GM18858 (cell line): ENCODE results near the gene ZBTB21.

Experiments
- ATAC-seq: cut with Tn5 transposase; IDR thresholded peaks from one replicate; pipeline ENCODE4 v1.9.1; 2021; ENCODE audit not compliant: unreplicated experiment

ZBTB21 gene

DNA sequence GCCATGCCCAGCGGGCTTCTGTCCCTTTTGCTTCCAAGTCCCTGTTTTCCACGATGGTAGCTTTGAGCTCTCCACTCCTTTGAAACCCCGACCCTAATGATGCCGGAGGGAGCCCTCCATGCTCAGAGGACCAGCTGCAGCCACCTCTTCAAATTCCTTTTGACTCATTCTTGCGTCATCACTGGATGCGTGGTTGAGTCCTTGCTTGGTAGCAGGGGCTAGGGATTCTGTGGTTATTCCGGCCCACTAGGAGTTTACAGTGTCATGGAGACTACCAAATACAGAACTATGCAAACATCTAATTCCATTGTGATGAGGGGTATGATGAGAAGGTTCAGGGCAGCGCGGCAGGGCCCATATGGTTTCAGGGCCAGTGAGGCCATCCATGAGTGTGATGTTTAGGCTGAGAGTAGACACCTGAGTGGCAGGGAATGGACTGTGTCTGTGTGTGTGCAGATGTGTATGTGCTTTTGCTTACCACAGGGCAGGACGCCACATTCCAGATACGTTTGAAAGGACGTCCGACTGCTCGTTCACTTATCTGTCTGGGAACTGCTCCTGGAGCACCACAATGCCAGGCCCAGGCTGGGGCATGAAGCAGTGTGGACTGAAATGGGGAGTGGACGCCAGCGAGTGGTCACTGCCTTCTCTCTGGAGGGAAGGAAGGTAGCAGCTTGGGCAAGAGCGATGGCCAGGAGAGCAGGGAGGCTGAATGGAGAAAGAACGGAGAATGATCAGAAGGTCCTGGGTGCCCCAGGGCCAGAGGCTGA lies 30.4 kb upstream of the ZBTB21 start:
- no peak for ATAC-seq

DNA sequence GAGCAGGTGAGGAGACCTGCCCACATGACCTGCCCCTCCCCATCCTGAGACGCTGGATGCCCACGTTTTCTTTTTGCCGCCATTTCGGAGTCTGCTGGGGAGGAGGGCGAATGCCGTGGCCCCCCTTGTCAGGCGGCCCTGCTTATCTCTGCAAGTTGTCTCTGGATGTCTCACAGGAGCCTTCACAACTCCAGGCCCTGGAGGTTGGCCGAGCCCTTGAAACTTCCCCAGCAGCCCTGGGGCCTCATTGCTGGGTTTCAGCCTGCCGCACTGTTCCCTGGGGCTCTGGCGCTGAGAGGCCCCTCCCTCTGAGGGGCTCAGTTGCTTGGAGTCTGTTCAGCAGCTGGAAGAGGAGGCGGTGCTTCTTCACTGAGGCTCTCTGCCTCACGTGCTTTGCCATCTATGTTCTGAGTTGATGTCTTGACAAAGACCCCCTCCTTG lies 29.8 kb upstream of the ZBTB21 start:
- ATAC-seq: no peak

DNA sequence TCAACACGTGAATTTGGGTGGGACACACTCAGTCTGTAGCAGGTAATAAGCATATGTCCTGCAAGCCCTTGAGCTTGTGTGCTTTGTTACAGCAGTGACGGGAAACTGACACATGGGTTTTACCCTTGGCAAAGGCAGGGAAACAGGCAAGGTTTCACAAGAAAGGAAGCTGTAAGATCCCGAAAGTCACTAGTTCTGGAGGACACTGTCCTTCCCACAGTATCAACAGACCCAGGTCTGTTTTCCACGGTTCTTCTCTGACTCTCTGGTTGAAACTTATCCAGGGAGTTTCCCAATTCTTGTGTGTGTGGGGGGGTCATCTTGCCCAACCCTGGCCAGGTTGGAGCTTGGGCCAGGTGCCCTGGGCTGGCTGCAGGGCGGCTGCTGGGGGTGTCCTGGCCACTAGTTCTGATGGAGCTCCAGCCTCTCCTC lies 29.3 kb upstream of the ZBTB21 start:
- ATAC-seq: no peak

DNA sequence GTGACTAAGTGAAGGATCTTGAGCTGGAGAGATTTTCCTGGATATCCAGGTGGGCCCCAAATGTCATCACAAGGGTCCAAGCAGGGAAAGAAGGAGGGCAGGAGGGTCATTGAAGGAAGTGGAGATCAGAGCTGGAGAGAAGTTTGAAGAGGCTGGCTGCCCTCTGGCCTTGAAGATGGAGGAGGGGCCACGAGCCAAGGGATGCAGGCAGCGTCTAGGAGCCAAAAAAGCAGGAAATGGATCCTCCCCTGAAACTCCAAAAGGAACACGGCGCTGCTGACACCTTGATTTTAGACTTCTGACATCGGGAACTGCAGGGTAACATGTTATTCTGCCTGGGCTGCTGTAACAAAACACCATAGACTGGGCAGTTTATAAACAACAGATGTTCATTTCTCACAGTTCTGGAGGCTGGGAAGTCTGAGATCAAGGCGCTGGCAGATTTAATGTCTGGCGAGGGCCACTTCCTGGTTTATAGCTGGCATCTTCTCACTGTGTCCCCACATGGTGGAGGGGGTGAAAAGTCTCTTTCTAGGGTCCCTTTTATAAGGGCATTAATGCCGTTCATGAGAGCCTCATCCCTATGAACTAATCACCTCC lies 28.8 kb upstream of the ZBTB21 start:
- ATAC-seq: no peak

DNA sequence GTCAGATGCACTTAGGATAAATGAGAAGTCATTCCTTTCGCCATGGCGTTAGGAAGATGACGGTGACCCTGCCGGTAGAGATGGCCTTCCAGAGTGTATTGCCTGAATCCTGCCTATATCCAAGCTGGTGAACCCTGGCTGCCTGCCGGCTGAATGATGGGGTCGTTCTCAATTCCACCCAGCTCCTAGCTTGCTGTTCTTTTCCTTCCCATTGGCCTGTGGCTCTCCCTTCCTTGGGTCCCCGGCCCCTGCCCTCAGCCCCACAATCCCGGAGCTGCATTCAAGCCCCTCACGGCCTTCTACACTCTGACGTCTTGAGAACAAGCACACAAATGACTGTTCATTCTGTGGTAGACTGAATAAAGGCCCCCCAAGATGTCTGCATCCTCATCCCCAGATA lies 28.2 kb upstream of the ZBTB21 start:
- ATAC-seq: no peak

DNA sequence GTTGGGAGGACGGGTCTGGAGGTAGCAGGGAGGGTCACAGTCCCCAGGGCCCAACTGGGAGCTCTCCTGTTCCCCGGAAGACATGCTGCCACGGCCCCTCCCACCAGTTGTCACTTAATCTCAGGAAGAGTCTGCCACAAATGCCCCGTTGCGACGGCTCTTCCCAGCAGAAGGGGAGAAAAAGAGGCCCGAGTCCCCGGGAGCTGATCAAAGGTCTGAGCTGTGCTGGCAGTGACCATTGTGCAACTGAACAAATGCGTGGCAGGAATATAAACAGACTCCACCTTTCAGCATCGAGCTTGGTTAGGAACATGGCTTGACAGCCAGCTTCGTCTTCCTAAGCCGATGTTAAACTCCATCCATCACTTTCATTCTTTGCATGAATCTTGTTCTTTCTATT lies 27.8 kb upstream of the ZBTB21 start:
- ATAC-seq: no peak

DNA sequence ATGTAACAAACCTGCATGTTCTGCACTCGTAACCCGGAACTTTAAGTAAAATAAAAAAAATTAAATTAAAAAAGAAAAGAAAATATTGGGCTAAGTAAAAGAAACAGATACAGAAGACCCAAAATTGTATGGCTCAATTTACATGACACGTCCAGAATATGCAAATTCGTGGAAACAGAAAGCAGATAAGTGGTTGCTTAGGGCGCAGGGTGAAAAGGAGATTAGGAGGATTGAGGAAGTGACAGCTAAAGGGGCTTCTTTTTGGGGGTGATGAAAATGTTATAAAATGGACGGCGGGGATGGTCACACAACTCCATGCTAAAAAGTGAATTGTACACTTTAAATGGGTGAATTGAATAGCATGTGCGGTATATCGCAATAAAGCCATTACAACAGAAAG lies 27.4 kb upstream of the ZBTB21 start:
- ATAC-seq: no peak

DNA sequence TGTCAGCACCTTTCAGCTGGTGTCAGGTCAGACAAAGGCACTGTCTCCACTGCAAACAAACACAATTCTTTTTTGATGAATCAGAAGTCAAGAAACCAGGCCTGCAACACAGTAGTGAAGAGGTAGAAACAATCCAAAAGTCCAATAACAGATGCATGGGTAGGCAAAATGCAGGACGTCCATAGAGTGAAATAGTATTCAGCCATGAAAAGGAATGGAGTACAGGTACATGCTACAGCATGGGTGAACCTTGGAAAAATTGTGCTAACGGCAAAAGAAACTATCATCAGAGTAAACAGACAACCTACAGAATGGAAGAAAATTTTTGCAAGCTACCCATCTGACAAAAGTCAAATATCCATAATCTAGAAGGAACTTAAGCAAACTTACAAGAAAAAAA lies 26.2 kb upstream of the ZBTB21 start:
- ATAC-seq: no peak

DNA sequence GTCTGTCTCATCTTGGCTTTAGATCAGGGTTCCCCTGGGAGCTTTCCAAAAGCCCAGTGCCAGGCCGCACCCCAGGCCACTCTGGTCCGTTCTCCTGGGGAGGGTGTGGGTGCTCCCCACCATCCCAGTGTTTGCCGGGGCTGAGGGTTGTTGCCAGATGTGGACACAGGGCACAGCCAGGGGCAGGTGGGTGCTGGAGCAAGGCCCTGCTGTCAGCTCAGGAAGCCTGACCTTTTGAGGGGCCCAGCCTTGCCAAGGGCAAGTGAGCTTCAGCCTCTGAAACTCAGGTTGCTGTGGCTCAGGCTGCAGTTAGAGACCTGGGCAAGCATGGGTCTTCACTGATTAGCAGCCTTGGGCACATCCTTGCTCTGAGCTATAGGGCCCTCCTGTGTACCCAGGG lies 22.8 kb upstream of the ZBTB21 start:
- no peak for ATAC-seq

DNA sequence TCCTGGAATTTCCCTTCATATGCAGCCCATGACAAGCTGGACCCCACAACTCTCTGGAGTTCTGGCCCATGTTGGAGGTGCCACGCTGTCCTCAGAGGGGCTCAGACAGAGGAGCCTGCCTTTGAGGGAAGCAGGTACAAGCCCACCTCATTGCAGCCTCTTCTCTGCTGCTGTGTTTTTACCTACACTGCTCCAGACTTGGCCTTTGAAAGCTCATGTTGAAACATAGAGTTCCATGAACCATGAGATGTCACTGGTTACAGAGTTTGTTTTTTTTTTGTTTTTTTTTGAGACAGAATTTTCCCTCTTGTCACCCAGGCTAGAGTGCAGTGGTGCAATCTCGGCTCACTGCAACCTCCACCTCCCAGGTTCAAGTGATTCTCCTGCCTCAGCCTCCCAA lies 22.1 kb upstream of the ZBTB21 start:
- ATAC-seq: no peak

DNA sequence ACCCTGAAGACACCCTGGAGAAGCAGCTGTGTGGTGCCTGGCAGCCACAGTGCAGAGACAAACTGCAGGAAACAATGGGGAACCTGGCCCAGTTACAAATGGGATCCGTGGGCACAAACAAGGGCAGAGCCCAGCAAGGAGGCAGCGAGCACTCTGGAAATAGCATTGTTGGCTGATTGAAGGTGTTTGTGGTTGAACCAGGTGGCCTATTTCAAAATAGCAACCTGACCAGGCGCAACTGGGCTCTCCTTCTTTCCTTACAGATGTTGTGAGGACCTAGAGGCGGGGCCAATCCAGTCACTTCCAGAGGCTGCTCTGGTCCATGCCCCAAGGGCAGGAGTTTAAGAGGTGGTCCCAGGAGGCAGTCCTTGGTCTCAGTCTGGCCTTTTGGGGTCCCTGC lies 21.7 kb upstream of the ZBTB21 start:
- ATAC-seq: no peak

DNA sequence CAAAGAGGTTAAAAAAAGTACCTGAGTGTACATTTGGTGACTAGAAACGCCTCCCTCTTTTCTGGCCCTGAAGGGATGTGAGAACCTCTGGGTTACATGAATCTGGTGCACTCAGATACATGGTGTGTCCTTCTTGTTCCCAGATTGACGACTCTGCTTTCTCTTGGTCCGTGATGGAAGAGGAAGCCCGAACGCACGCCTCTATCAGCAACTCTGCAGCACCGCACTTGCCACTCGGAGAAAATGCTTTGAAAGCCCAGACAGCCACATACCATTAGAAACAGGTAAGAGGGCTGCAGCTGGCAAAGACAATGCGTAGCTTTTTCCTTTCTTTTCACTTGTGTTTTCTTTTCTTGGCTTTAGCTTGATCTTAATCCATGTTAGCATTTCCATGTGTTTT lies 21.1 kb upstream of the ZBTB21 start:
- no peak for ATAC-seq

DNA sequence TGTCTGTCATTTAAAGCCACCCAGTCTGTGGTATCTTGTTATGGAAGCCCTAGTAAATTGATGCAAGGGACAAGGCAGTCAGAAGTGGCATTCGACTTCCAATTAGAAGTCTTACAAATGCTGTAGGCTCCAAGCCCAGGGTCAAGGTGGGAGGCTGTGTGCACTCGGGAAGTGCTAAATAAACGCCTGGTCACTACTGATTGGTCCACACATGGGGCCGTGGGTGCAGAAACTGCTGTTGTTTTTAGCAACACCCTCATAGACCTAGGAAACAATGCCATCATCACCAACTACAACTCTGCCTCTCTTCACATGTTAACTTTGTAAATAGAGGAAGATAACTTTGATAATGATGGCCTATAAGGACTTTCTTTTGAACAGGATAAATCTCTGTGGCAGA lies 20.2 kb upstream of the ZBTB21 start:
- no peak for ATAC-seq

DNA sequence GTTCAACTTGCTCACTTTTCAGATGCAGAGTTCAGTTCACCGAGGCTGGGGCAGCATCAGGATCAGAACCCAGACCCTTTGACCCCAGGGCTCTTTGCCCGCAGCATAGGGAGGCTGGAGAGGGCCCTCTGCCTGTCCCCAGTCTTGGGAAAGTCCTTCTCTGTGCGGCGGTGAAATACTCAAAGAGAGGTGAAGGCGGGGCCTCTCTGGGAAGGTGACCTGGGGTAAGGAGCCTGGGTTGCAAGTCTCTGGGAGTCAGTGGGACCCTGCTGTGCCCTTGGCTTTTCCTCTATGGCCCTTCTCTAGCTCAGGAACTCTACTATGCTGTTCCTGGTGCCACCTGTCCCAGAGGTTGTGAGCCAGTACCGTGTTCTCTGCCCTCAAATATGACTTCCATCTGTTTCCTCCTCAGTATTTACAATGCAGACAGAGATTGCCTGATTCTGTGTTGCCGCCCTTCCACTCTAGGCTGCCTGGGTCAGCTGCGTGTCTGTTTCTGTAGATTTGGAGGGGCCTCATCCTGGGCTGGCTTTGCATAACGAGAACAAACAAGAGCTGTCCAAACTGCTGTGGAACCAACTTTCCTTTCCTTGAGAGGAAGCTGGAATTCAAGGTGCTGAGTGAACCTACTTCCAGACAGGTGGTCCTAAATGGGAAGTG lies 18.7 kb upstream of the ZBTB21 start:
- ATAC-seq: no peak

DNA sequence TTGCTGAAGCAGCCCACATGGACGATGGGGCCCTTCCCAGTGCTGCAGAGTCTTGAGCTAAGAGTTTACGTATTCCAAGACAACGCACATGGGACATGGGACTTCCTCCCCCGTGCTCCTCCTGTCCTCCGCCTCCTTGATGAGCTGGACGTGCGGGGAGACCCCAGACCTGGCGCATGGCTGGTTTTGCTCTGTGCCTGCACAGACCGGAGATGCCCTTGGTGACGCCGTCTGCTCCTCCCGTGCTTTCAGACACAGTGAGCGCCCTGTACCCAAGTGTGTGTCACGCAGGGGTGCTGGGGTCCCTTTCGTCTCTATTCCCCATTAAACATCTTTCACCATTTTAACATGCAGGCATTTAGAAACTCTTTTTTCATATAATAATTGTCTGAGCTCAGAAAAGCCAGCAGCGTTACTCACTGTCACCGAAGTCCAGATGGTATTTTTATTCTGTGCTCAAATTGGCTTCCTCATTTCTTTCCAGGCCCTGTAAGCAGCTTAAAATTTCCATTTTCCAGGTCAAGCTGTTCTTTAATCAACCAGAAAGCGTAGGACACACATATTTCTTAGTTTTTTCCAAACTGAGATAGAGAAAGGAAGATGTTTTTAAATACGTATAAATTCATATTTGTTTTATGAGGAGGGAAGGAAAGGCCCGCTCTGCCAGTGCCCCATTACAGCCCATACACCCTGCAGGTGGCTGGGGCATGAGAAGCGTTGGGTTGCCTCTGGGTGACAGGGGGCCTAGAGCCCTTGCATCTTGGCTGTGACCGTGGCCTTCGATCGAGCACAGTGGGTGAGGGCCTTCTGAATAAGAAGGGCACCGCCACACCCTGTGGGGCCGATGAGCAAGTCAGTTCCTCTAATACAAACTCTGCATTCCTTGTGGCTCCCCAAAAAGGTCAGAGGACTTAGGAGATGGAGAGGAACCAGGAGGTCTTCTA lies 17.9 kb upstream of the ZBTB21 start:
- ATAC-seq: no peak

DNA sequence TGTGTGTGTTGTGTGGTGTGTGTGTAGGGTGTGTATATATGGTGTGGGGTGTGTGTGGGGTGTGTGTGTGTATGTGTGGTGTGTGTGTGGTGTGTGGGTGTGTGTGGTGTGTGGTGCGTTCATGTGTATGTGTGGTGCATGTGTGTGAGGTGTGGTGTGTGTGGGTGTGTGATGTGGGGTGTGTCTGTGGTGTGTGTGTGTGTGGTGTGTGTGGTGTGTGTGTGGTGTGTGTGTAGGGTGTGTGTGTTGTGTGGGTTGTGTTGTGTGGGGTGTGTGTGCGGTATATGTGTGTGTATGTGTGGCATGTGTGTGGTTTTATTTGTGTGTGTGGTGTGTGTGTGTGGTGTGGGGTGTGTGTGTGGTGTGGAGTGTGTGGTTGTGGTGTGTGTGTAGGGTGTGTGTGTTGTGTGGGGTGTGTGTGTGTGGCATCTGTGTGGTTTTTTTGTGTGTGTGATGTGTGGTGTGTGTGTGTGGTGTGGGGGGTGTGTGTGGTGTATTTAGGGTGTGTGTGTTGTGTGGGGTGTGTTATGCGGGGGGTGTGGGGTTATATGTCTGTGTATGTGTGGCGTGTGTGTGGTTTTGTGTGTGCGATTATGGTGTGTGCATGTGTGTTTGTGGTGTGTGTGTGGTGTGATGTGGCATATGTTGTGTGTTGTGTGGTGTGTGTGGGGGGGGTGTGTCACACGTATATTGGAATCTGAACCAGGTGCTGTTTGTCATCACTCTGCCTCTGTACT lies 17.1 kb upstream of the ZBTB21 start:
- no peak for ATAC-seq

DNA sequence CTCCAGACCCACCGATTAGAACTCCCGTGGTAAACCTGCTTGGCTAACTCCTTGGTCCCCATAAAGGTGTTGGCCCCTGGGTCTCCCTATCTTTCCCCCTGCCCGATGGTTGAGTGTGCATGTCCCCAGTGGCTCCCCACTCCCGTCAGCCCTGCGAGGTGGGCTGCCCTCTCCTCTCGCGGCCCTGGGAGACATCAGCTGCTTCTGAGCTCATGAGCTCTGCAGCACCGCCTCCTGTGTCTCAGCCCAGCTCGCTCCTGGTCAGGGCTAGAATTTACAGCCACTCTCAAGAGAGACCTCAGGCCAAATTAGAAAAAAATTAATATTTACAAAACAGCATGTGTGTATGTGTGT lies 15.9 kb upstream of the ZBTB21 start:
- ATAC-seq: no peak

DNA sequence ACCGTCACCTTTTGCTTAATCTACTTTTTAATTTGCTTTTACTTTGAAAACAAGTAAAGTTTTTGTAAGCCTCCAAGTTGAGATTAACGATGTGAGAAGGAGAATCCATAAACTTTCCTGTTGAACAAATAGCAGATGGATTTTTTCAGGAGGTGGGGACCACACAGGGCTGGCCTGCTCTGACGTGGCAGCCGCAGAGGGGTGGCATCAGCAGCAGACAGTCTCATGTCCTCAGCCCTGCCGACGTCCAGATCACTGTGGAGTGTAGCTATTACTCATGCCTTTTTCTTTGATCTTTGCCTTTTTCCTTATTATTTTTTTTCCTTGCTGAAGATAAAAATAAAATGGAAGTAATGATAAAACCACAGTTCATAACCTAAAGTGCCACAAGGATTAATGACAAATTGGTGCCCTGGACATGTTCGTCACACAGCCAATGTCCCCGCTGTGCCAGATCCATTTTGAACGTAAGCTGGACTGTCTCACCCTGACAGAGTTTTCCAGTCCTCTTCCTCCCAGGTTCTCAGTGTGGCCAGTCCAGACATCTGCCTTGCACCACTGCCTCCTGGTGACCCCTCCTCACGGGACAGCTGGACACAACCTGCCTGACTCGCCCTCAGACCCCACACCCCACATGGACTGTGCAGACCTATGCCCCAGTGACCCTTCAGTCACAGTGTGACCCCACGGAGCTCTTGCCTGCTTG lies 15.4 kb upstream of the ZBTB21 start:
- no peak for ATAC-seq

DNA sequence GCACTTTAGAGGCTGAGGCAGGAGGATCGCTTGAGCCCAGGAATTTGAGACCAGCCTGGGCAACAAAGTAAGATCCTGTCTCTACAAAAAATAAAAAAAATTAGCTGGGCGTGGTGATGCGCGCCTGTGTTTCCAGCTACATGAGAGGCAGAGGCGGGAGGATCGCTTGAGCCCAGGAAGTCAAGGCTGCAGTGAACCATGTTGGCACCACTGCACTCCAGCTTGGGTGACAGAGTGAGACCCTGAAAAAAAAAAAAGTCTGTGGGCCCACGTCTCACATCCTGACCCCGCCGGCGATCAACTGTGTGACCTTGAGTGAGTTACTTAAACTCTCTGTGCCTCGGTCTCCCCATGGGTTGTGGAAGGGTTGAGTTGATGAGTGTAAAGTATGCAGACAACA lies 12.7 kb upstream of the ZBTB21 start:
- ATAC-seq: no peak

DNA sequence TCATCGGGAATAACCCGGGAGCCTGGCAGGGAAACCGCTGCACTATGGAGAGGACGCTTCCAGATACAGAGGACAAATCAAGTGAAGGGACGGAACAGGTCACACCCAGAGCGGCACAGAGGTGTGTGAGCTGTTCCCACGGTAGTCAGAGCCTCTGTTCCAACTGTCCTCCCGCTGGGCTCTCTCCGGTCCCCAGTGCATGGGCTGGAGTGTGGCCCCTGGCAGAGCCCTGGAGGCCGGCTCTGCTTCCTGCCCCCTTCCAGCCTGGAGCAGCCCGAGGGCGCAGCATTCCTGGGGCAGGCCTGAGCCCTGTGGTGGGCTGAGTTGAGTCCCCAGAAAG lies 11.9 kb upstream of the ZBTB21 start:
- ATAC-seq: no peak
